Activated T-cell treated with anti-CD3 and anti-CD28 coated beads, Interleukin-2, amount 50 U/mL, for 48 hours (primary cell): ENCODE results near the gene CASP1.
A peak's percentile ranks its signal among the peaks of the same experiment; 100 is the strongest.
"Not testable (repeated sequence)": the region's sequence is repeated elsewhere in the genome, so short reads cannot be mapped to it uniquely, and the experiment has no call there.

Experiments used
- DNase-seq, 2 experiments: peaks; one replicate each; pipeline ENCODE4 v3.0.0-alpha.2; 2020

The CASP1 gene

DNA sequence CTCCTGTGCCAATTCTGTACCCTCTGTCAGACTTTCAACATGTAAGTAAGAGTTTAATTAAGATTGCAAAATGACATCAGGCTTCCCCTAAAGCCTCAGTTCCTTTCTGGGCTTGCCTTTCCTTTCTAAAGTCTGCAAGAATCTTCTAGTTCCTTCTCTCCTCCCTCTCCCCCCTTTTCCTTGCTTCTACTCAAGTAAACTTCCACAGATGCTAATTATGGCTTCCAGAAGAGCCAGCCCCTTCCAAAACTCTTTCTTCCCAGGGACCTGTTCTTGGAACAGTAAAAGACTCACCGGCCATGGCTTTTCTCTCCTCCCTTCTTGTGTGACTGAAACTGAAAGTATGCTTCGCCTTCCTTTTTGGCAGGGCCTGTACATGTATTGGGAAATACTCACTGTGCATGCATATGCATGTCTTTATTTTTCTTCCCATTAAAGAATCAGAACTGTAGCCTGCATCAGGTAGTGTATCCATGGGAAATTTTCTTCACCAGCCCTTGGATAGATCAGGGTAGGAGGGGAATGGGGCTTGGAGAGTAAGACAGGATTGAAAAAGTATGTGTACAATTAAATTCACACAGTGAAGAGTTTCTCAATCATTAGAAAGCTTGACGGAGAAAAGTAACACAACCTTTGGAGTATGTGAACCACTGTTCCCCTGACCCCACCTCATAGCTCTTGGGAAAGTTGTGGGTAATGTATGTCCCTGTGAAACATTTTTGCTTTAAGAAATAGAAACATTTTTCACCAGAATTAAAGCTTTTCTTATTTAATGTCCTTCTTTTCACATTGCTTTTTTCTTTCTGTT lies at the start of gene CASP1:
Gene CASP1 (minus strand): TSS at position 332 of the 808 bp plus-strand sequence. CDS start 31 bp downstream, at position 301.
- DNase-seq: peak; percentile 32 to 41

DNA sequence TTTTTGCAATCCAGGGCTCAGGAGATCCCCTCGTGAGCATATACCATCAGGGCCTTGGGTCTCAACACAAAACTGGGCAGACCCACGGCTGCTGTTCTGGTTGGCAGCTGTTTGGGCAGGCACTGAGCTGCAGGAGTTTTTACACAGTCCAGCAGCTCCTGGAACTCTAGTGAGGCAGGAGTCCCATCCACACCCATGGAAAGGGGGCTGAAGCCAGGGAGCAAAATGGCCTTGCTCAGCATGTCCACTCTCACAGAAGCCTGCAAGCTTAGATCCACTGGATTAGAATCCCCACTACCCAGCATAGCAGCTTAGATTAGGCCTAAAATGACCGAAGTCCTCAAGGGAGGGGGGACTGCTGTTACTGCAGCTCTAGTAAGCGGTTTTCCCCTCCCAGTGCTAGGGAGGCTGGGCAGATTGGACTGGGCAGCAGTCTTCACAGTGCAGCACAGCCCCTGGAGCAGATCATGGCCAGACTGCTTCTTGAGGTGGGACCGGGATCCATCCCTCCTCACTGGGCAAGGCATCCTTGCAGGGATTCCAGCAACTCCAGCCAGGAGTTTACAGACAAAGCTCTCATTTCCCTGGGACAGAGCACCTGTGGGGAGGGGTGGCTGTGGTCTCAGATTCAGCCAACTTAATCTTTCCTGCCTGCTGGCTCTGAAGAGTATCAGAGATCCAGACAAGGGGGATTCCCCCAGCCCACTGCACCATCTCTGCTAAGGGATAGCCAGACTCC lies 46.6 kb upstream of the CASP1 start:
- no peak for DNase-seq

DNA sequence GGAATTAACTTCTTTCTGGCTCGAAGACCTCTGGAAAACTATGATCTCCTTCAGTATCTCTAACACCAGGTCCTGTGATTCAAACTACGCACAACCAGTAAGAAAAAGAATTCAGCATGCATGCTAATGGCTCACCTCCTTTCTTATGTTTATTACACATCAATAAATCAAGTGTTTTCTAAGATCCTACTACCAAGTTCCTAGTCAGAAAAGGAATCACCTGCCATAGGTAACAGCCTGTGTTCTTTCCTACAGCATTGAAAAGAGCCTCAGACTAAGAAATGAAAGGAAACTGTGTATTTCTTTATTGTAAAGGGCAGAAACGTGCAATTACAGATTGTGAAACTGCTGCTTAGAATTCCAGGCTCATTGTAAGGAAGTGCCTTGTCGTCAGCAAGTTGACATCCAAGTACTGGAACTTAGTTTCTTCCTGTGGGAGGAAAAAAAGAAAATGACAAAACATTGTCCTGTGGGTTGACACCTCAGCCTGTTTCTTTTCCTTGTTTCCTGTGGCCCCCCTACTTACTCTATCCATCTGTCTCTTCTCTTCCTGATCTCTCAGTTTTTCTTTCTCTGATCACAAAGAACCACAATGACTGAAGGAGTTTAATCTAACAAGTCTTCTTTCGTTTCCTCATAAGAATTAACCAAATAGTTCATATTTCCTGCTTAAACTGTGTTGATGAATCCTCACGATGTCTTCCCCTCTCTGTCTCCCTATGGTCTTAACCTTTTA lies 45.4 kb upstream of the CASP1 start:
- not testable (repeated sequence) for DNase-seq

DNA sequence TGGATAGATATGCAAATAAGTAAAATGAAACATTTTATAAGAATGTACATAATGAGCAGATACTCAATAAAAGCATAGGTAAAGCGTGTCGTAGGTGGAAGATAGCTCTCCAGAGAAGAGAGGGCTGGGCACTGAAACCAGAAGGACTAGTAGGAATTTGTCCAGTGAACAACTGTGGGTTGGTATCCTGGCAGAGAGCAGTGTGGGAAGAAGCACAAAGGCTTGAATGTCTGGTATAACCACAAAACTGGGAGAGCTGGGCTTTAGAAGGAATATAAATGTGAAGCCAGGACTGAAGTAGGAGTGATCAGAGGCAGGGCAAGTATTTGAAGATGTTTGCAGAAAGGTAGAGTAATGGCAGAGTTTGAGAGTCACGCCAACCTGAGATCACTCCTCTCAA lies 43.3 kb upstream of the CASP1 start:
- DNase-seq: no peak

DNA sequence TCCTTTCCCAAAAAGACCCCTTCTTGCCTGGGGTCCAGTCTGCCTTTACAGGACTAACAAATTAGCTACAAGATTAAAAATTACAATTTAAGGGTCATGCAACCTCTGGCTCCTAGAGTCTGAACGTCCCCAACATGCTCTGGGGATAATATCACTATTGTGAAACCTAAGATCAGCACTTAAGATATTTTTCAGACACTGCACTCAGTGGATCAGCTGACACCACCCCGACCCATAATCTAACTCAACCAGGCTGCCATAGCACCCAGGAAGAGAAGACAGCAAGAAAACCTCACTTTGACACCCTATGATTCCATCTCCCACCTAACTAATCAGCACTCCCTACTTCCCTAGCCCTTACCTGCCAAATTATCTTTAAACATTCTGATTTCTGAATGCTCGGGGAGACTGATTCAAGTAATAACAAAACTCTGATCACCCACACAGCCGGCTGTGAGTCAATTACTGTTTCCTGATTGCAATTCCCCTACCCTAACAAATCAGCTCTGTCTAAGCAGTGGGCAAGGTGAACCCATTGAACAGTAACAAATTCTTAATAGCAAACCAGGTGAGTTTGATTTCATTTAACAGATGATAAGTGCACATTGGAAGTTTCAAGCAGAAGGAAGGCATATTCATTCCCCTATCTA lies 42.3 kb upstream of the CASP1 start:
- peak; percentile 44 to 58 for DNase-seq

DNA sequence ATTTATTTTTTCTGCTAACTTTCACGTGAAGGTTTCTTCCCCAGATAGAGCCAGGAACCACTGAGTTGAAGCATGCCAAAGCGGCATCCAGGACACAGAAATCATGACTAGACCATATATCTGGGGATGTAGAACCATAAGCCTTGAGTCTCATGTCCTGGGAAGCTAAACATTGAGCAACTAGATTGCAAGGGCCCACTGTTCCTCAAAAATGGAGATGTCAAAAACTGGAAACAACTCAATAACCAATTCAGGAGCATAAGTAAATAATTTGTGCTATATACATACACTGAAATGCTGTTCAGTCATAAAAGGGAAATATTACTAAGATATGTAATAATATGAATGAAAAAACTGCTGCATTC lies 39.2 kb upstream of the CASP1 start:
- DNase-seq: no peak

DNA sequence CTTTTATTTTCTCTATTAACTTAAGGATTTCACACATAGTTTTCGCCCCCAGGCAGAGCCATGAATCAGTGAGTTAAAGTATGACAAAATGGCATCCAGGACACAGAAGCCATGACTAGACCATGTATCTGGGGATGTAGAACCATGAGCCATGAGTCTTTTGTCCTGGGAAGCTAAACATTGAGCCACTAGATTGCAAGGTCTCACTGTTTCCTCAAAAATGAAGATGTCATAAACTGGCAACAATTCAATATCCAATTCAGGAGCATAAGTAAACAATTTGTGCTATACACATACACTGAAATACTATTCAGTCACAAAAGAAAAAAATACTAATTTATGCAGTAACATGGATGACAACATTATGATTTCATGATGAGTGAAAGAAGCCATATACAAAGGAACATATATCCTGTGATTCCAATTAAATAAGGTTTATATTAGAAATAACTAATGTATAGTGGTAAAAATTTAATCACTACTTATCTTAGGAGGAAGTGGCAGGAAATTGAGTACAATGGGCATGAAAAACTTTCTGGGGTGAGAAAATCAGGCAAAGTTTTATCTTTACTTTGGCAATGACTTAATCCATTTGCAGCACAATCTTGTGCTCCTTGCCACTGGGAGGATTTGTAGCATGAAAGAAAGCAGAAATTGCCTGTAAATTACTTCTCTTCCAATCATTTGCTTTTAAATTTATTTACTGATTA lies 38.7 kb upstream of the CASP1 start:
- DNase-seq: no peak

DNA sequence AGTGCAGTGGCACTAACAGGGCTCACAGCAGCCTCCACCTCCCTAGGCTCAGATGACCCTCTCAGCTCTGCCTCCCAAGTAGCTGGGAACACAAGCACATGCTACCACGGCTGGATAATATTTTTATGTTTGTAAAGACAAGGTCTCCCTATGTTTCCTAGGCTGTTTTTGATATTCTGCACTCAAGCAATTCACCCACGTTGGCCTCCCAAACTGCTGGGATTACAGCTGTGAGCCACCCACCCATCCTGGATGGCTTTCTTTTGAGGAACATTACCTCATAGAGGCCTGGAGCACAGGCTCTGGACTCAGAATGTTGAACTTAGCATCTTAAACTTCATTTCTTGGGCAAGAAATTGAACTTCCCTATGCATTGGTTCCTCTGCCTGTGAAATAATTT lies 37.1 kb upstream of the CASP1 start:
- not testable (repeated sequence) for DNase-seq

DNA sequence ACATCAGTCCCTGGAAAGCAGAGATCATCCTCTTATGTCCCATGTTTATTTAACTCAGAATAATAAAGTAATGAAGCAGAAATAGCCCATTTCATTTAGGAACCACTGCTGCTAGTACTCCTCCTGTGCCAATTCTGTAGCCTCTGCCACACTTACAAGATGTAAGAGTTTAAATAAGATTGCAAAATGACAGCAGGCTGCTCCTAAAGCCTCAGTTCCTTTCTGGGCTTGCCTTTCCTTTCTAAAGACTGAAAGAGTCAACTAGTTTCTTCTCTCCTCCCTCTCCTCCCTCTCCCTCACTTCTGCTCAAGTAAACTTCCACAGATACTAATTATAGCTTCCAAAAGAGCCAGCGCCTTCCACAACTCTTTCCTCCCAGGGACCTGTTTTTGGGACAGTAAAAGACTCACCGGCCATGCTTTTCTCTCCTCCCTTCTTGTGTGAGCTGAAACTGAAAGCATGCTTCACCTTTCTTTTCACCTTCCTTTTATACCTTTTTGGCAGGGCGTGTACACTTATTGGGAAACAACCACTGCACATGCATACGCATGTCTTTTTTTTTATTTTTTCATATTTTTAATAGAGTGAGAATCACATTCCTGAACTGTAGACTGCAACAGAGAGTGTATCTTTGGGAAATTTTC lies 36.3 kb upstream of the CASP1 start:
- no peak for DNase-seq

DNA sequence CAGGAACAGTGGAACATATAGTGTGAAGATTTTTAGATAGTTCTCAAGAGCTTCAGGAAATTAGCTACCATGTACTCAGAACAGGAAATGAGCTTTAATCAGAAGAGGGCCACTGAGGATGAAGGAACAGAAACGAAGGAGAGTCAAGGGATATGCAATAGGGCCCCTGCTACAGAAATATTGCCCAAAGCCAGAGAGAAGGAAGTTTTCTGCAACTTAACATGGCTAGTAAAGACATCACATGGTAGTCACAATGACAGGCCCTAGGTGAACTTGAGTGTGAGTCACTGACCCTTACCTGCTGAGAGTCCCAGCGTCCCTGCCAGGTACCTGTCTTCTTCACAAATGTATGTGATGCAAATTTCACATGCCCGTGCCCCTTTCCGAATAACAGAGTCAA lies 35.4 kb upstream of the CASP1 start:
- DNase-seq: no peak

DNA sequence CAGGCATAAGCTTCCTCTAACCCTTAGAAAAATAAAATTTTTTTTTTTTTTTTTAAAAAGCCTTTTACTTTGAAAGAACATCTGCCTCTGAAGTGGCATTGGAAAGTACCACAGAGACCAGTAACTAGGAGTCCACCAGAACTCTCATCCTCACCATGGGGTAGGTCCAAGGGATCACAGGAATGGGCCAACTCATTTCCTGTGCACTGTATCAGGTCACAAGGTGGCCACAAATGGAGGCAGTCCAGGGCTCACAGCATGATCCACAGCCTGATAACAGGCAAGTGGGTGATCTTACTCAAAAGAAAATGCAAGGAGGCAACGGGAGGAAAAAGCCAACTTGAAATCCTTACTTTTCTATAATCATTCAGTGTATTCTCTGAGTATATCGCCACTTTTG lies 34.8 kb upstream of the CASP1 start:
- not testable (repeated sequence) for DNase-seq

DNA sequence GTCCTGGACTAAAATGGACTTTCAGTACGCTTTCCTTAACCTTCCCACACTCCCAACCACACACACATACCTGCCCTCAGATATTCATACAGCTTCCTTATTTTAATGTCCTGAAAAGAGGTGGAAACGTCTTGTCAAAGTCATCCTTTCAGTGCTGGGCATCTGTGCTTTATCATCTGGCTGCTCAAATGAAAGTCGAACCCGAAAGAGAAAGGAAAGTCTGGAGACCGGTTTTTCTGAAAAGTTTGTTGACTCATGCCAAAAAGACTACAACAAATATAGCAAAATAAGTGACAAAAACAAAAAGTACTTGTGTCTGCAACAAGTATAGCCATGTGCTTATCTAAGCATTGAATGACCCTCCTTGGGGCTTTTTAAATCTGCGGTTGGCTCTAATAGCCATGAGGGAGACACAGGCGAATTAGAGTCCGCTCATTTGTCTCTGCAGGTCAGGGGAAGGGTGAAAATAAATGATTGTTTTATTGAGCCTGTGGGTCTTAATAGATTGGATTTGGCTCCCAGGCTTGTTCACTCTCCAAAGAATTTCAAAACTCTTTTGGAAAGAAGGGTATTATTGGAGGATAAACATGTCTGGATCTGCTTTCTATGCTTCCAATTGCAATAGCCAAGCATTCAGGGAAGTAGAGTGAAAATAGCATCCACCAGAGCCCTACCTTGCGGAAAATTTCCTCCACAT lies 28.4 kb upstream of the CASP1 start:
- not testable (repeated sequence) for DNase-seq

DNA sequence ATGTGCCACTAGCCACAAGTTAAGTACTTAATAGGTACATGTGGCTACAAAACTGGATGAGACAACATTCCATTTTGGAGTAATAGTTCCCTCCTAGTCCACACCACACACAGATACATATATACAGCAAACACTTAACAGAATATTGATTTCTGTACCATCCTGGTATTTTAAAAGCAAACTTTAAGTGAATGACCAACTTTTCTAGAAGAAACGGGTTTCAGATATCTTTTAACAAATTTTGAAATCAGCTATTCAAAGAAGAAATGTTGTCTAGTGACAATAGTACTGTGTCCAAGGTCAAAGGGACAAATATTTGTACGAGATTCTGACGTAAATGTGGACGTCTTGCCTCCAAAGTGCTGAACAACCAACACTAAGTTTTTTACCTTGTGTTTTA lies 22.5 kb upstream of the CASP1 start:
- DNase-seq: no peak

DNA sequence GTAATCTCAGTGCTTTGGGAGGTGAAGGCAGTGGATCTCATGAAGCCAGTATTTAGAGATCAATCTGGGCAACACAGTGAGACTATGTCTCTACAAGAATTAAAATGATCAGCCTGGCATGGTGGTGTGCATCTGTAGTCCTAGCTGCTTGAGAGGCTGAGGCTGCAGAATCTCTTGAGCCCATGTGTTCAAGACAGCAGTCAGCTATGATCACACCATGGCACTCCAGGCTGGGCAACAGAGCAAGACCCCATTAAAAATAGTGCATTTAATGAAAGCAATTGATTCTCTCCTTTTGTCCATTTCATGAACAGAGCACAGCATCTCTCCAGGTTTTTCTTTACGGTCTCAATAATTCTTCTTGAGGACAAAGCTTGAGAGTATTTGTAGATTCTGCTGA lies 21.5 kb upstream of the CASP1 start:
- DNase-seq: no peak

DNA sequence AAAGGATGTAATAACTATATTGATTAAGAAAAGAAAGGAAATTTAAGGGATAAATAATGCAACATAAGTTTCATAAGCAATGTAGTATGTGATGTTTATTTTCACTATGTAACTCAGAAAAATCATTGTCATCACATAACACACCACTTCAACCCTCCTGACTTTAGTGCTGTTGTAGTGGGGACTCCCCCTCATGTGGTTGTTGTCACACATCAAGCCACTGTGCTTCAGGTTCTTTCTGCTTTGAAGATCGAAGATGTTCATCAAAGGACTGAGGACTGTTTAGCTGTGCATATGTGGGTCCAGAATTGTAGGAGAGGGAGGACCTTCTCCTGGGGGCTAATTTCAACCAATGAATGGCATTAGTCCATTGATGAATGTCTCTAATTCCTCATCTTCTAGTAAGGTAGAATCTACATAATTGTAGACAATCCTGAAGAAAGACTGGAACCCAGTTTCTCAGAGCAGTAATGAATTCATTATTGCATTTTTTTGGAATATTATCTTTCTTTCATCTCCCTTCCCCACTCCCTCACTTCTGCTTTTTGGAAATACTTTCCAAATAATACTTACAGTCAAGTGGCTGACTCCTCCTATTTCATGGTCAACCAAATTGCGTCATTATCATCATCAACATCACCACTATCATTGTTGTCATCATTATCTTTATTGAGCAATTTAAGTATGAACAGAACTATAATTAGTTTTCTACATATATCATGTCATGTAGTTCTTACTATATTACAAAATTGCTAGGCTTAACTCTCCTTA lies 20.0 kb upstream of the CASP1 start:
- DNase-seq: no peak

DNA sequence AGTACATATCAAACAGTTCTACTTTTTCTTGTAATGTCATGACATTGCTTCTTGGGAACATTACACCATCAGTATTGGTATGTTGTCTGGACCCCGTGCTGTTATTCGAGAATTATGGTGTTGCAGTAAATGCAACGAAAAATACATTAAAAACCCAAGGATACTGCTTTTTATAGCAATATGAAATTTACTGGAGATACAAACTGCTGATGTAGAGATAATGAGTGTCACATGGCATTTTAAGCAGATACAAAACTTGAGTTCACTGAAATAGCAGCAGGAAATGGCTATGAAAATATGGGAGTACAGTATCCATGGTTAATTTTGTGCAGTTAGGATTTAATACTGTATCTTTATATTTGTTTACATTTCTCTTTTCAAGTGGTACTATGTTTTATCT lies 17.5 kb upstream of the CASP1 start:
- DNase-seq: no peak

DNA sequence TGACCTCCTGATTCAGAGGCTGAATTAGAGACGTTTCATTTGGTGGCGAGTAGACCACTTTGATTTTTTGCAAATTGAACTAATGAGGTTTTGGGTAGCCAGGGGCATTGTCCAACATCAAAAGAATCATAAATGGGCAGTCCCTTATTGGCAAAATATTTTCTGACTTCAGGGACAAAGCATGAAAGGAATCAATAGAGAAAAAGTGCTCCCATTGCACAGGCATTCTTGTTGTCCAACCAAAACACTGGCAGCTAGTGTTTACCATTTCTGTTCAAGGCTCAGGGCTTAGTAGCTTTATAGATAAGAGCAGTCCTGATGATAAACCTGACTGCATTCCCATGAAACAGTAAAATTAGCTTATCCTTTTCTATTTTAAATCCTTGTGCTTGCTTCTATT lies 16.6 kb upstream of the CASP1 start:
- no peak for DNase-seq

DNA sequence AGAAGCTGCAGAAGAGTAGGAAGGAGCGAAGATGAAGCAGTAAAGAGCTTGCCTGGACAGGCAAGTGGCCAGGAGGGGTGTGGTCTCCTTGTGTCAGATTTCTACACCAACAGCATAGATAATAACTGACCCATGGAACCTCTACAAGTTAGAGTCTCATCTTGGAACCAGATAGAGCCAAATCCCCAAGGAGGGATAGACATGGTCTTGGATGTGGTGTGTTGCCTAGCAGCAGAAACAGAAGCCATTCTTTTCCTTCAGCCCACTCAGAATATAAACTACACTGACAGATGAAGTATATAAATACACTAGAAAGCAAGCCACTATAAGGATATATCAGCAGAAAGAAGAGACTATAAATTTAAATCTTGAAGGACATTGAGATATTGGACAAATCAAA lies 14.5 kb upstream of the CASP1 start:
- DNase-seq: no peak

DNA sequence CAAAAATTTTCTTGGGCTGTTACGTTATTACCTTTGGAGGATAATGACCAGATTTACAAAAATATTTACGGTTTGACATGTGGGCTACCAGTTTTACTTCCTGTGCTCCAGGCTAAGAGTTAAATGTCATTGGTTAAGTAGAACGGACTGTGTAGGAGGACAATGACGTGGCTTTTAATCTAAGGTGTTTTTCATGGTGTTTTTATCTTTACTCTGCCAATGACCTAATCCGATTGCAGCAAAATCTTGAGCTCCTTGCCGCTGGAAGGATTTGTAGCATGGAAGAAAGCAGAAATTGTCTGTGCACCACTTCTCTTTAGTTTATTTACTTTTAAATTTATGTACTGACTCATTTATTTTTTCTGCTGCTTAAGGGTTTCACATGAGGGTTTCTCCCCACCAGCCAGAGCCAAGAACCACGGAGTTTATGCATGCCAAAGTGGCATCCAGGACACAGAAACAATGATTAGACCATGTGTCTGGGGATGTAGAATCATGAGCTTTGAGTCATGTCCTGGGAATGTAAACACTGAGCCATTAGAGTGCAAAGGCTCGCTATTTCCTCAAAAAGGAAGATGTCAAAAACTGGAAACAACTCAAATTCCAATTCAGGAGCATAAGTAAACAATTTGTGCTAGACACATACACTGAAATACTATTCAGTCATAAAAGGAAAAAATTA lies 12.1 kb upstream of the CASP1 start:
- DNase-seq: no peak
